Measurements from ENCODE around the gene NEAT1. TPM values are rescaled to one million over a fixed set of nuclear protein-coding genes. Genes with fewer than 3 reads are reported as not detected.

NEAT1 gene
- total and polyA plus RNA-seq, 4 donors = 239 to 1,734 (median 1,437) TPM

DNA sequence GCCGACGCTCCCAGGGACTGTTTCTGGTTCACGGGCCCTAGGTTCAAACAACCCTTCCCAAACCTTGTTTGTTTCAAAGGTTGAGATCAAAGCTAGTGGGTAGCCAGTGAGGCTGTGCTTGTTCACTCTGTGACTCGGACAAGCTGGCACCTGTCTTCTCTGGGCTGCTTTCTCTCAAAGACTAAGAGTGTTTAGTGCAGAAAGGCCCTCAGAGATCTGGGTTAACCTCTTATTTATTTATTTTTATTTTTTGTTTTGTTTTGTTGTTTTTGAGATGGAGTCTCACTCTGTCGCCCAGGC lies 63.3 kb downstream of the NEAT1 start:
- peak in 1 of 2 donors; percentile 30 for DNase-seq

DNA sequence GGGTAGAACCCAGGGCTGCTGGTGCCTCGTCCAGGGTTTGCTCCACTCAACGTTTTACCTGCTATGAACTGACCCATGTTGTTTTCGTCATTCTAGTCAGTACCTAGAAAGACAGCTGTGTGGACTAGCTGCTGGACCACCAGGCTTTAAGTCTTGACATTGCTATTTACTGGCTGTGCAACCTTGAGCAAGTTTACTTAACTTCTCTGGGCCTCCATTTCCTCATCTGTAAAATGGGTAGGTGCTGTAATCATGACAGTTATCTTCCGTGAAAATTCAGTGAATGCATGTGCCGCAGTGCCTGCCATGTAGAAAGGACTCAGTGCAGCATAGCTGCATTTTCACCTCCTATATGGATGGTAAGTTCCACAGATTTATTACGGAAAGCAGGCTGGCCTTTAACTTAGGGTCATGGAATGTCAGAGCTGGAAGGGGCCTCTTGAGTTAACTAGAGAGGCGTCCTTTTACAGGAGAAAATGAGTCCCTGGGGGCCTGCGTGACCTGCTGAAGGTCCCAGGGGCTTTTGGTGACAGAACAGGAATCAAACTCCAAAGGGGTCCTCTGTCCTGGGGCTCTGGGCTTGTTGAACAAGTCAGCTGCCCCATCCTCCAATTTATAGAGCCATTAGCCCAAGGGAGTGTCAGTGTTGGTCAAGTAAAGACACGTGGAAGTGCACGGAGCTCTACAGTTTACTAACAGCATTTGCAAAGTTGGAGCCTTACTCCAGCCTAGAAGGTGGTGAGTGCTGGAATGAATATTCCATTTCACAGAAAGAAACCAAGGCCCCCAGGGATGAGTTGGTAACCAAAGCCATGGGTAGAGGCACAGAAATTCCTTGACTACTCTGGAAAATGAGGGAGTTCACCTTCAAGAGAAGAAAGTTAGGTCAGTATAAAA lies 64.2 kb downstream of the NEAT1 start:
- ATAC-seq (ENCODE audit: low FRiP score) (no peak), DNase-seq (peak; percentile 38 to 45)
- intact Hi-C loops (cut with DNase I) = no loop called here
- Histone ChIP-seq H3K36me3 (ENCODE audit: control insufficient read depth in 1 of 2, insufficient read depth in 2 of 2, low read length in 1 of 2) (no peaks in the 10 kb centered on the region), H3K27me3 (ENCODE audit: control insufficient read depth in 1 of 2, insufficient read depth in 2 of 2, low read length in 1 of 2) (no peaks in the 10 kb centered on the region), H3K9me3 (ENCODE audit: control insufficient read depth, low read length) (no peaks in the 10 kb centered on the region), H3K4me3 (ENCODE audit: low read length in 2 of 2) (no peak overlapping the region), H3K27ac (ENCODE audit: low read depth in 1 of 2, low read length in 2 of 2) (peak overlapping the region; percentile 96 to 99), H3K4me1 (ENCODE audit: control insufficient read depth in 1 of 2, insufficient read depth in 2 of 2, low read length in 2 of 2) (peaks cover 0 to 2% of the 10 kb centered on the region in 2 donors)
- 47 to 51% methylated on average over 10 of the region's 10 CpGs for WGBS, 2 donors

More for the DNA sequence above, 63.3 kb downstream of the NEAT1 start:
- Histone ChIP-seq H3K36me3 (ENCODE audit: control insufficient read depth in 1 of 2, insufficient read depth in 2 of 2, low read length in 1 of 2) (no peaks in the 10 kb centered on the region), H3K4me1 (ENCODE audit: control insufficient read depth in 1 of 2, insufficient read depth in 2 of 2, low read length in 2 of 2) (peaks cover 0 to 2% of the 10 kb centered on the region in 2 donors), H3K9me3 (ENCODE audit: control insufficient read depth, low read length) (no peaks in the 10 kb centered on the region), H3K27ac (ENCODE audit: low read depth in 1 of 2, low read length in 2 of 2) (peak overlapping the region; percentile 52 to 87), H3K27me3 (ENCODE audit: control insufficient read depth in 1 of 2, insufficient read depth in 2 of 2, low read length in 1 of 2) (no peaks in the 10 kb centered on the region), H3K4me3 (ENCODE audit: low read length in 2 of 2) (no peak overlapping the region)
- no peak for ATAC-seq (ENCODE audit: low FRiP score)
- WGBS, 2 donors = 13 to 14% methylated on average over 5 of the region's 5 CpGs
- intact Hi-C loops (cut with DNase I) = no loop called here

- Histone ChIP-seq H3K36me3 (ENCODE audit: control insufficient read depth in 1 of 2, insufficient read depth in 2 of 2, low read length in 1 of 2) (no peaks in the 10 kb centered on the region), H3K9me3 (ENCODE audit: control insufficient read depth, low read length) (no peaks in the 10 kb centered on the region), H3K4me1 (ENCODE audit: control insufficient read depth in 1 of 2, insufficient read depth in 2 of 2, low read length in 2 of 2) (peaks cover 2% of the 10 kb centered on the region in 2 donors), H3K27me3 (ENCODE audit: control insufficient read depth in 1 of 2, insufficient read depth in 2 of 2, low read length in 1 of 2) (no peaks in the 10 kb centered on the region), H3K4me3 (ENCODE audit: low read length in 2 of 2) (no peak overlapping the region), H3K27ac (ENCODE audit: low read depth in 1 of 2, low read length in 2 of 2) (peak overlapping the region; percentile 87 to 100)
- intact Hi-C loops (cut with DNase I) = no loop called here
- DNase-seq (peak; percentile 99 to 100), ATAC-seq (ENCODE audit: low FRiP score) (peak; percentile 93)
- 3 to 4% methylated on average over 17 of the region's 17 CpGs for WGBS, 2 donors
Observed at GRCh38 chr11:65487467-65488272, 65.1 kb downstream of the NEAT1 start.

GRCh38 chr11:65488273-65489034 lies 65.9 kb downstream of the NEAT1 start:
- DNase-seq (peak; percentile 85 to 92), ATAC-seq (ENCODE audit: low FRiP score) (no peak)
- Histone ChIP-seq H3K4me3 (ENCODE audit: low read length in 2 of 2) (no peak overlapping the region), H3K9me3 (ENCODE audit: control insufficient read depth, low read length) (no peaks in the 10 kb centered on the region), H3K36me3 (ENCODE audit: control insufficient read depth in 1 of 2, insufficient read depth in 2 of 2, low read length in 1 of 2) (no peaks in the 10 kb centered on the region), H3K4me1 (ENCODE audit: control insufficient read depth in 1 of 2, insufficient read depth in 2 of 2, low read length in 2 of 2) (peaks cover 2% of the 10 kb centered on the region in 2 donors), H3K27ac (ENCODE audit: low read depth in 1 of 2, low read length in 2 of 2) (peak overlapping the region; percentile 87 to 100), H3K27me3 (ENCODE audit: control insufficient read depth in 1 of 2, insufficient read depth in 2 of 2, low read length in 1 of 2) (no peaks in the 10 kb centered on the region)
- intact Hi-C loops (cut with DNase I) = no loop called here
- WGBS, 2 donors = 14 to 16% methylated on average over 10 of the region's 10 CpGs

GRCh38 chr11:65489035-65489705 lies 66.6 kb downstream of the NEAT1 start:
- Histone ChIP-seq H3K27me3 (ENCODE audit: control insufficient read depth in 1 of 2, insufficient read depth in 2 of 2, low read length in 1 of 2) (no peaks in the 10 kb centered on the region), H3K4me1 (ENCODE audit: control insufficient read depth in 1 of 2, insufficient read depth in 2 of 2, low read length in 2 of 2) (peaks cover 2% of the 10 kb centered on the region in 2 donors), H3K9me3 (ENCODE audit: control insufficient read depth, low read length) (no peaks in the 10 kb centered on the region), H3K27ac (ENCODE audit: low read depth in 1 of 2, low read length in 2 of 2) (peak overlapping the region; percentile 87 to 100), H3K4me3 (ENCODE audit: low read length in 2 of 2) (no peak overlapping the region), H3K36me3 (ENCODE audit: control insufficient read depth in 1 of 2, insufficient read depth in 2 of 2, low read length in 1 of 2) (no peaks in the 10 kb centered on the region)
- ATAC-seq (ENCODE audit: low FRiP score) (no peak), DNase-seq (peak; percentile 88 to 93)
- 8% methylated on average over 10 of the region's 10 CpGs for WGBS, 2 donors
- intact Hi-C loops (cut with DNase I) = no loop called here

DNA sequence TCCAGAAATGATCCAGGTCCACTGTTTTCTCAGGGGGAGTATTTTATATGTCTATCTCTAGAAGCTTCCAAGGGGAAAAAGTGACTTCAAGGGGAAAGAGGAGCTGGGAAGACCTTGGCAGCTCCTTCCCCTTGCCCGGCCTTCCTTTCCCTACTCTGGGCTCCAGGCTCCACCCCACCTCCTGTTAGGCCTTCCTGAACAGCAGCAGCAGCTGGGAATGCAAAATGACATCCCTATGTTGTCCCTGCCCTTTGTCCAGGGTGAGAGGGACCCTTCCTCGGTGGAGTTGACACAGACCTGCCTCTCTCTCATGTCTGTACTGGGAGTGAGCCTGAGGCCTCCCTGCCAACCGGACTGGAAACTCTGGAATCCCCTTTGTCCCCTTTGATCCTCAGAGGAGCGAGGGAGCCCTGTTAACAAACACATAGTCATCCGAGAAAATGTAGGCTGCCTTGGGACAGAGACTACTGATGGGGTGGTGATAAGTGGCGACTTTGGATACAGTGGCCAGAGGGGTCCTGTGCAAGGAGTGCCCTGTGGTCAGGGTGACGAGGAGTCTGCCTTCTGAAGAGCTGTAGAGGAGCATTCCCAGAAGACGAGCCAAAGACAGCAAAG lies 67.2 kb downstream of the NEAT1 start:
- Histone ChIP-seq H3K27ac (ENCODE audit: low read depth in 1 of 2, low read length in 2 of 2) (peak overlapping the region; percentile 87 to 100), H3K9me3 (ENCODE audit: control insufficient read depth, low read length) (no peaks in the 10 kb centered on the region), H3K4me3 (ENCODE audit: low read length in 2 of 2) (no peak overlapping the region), H3K27me3 (ENCODE audit: control insufficient read depth in 1 of 2, insufficient read depth in 2 of 2, low read length in 1 of 2) (no peaks in the 10 kb centered on the region), H3K4me1 (ENCODE audit: control insufficient read depth in 1 of 2, insufficient read depth in 2 of 2, low read length in 2 of 2) (peaks cover 2% of the 10 kb centered on the region in 2 donors), H3K36me3 (ENCODE audit: control insufficient read depth in 1 of 2, insufficient read depth in 2 of 2, low read length in 1 of 2) (no peaks in the 10 kb centered on the region)
- peak; percentile 71 to 79 for DNase-seq
- intact Hi-C loops (cut with DNase I) = no loop called here
- no peak for ATAC-seq (ENCODE audit: low FRiP score)
- WGBS, 2 donors = 3 to 9% methylated on average over 8 of the region's 8 CpGs

GRCh38 chr11:65491163-65491465 lies 68.5 kb downstream of the NEAT1 start:
- DNase-seq = peak in 1 of 2 donors; percentile 63

More at GRCh38 chr11:65491163-65491465, 68.5 kb downstream of the NEAT1 start:
- WGBS, 2 donors = 34 to 41% methylated on average over 3 of the region's 3 CpGs
- Histone ChIP-seq H3K27me3 (ENCODE audit: control insufficient read depth in 1 of 2, insufficient read depth in 2 of 2, low read length in 1 of 2) (no peaks in the 10 kb centered on the region), H3K36me3 (ENCODE audit: control insufficient read depth in 1 of 2, insufficient read depth in 2 of 2, low read length in 1 of 2) (no peaks in the 10 kb centered on the region), H3K4me1 (ENCODE audit: control insufficient read depth in 1 of 2, insufficient read depth in 2 of 2, low read length in 2 of 2) (peaks cover 2% of the 10 kb centered on the region in 2 donors), H3K4me3 (ENCODE audit: low read length in 2 of 2) (no peak overlapping the region), H3K9me3 (ENCODE audit: control insufficient read depth, low read length) (no peaks in the 10 kb centered on the region), H3K27ac (ENCODE audit: low read depth in 1 of 2, low read length in 2 of 2) (peak overlapping the region; percentile 87 to 98)
- intact Hi-C loops (cut with DNase I) = no loop called here
- ATAC-seq (ENCODE audit: low FRiP score) = no peak
